SU-DHL-6 (cell line): ENCODE measurements around the gene ATRIP.
"Not testable (repeated sequence)": the region's sequence is repeated elsewhere in the genome, so short reads cannot be mapped to it uniquely, and the experiment has no call there.

Experiments
- CTCF ChIP-seq: fragments of 200-600 bp; sonication (generic); IDR thresholded peaks from one replicate; pipeline ENCODE4 v1.5.1; 2017; ENCODE audit warnings: antibody characterized with exemption, mild to moderate bottlenecking, low read length, moderate library complexity; ENCODE audit not compliant: insufficient read depth, poor library complexity, severe bottlenecking
- EZH2phosphoT487 ChIP-seq: fragments of 200-600 bp; sonication (generic), shearing (Covaris generic); conservative IDR thresholded peaks from 2 replicates; pipeline ENCODE4 v1.6.1; 2018; ENCODE audit warnings: mild to moderate bottlenecking, antibody characterized with exemption, low read length, moderate library complexity, mixed read lengths

- TF ChIP-seq CTCF, EZH2phosphoT487: not testable (repeated sequence)
These were observed 34.4 kb downstream of the ATRIP start for GRCh38 chr3:48480891-48481290.
